Tibial artery (tissue), 4 donors: ENCODE data around the gene ALOXE3.
A peak's percentile ranks its signal among the peaks of the same experiment; 100 is the strongest.

Source experiments
- DNase-seq, 2 donors: peaks; one replicate each; pipeline ENCODE4 v3.0.0-alpha.2; 2019
- H3K27ac ChIP-seq, 2 donors: fragments of 200-600 bp; sonication (generic) in 1 of 2; 1 replicate in 1 of 2; 2 replicates in 1 of 2; pipeline ENCODE4 v1.5.1; 2018 to 2019; ENCODE audit warnings: mild to moderate bottlenecking in 1 of 2
- H3K27me3 ChIP-seq, 2 donors: fragments of 200-600 bp; sonication (generic) in 1 of 2; one replicate each; pipeline versions ENCODE4 v1.5.1 to v1.6.0; 2016 to 2019
- H3K36me3 ChIP-seq, 3 donors: fragments of 200-600 bp; sonication (generic) in 2 of 3; one replicate each; pipeline ENCODE4 v1.5.1; 2016 to 2019; ENCODE audit warnings: mild to moderate bottlenecking in 2 of 3
- H3K4me1 ChIP-seq, 4 donors: fragments of 200-600 bp; sonication (generic) in 2 of 4; 1 replicate in 3 of 4; 2 replicates in 1 of 4; pipeline ENCODE4 v1.5.1; 2016 to 2019
- H3K4me3 ChIP-seq, 2 donors: fragments of 200-600 bp; sonication (generic) in 1 of 2; 1 replicate in 1 of 2; 2 replicates in 1 of 2; pipeline ENCODE4 v1.5.1; 2018 to 2019; ENCODE audit warnings: mild to moderate bottlenecking in 2 of 2
- H3K9me3 ChIP-seq, 3 donors: fragments of 200-600 bp; sonication (generic) in 1 of 3; one replicate each; pipeline ENCODE4 v1.5.1; 2016 to 2019
- intact Hi-C: fragments of 100-400 bp; cut with DNase I; formaldehyde crosslinking; loops from one replicate; pipeline ENCODE4 v1.15.0; 2023; ENCODE audit warnings: low total_unique reads
- TF ChIP-seq, protein P1 (sequence below), 2 experiments: fragments of 200-600 bp in 1 of 2; fragments of 450-650 bp in 1 of 2; IDR thresholded peaks; one replicate each; pipeline ENCODE4 v1.5.1; 2017 to 2019; ENCODE audit warnings: antibody characterized with exemption in 2 of 2, mild to moderate bottlenecking in 1 of 2, moderate library complexity in 1 of 2

The ALOXE3 gene

DNA sequence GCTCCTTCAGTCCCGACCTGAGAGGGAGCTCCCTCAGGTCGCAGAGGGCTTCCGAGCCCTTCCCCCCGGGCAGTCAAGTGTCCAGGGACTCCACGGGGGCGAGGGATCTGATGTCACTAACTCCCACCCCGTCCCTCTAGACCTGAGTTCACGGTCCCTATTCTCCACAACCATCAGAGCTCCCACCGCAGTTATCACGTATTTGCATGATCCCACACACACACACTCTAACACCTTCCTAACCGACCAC, 37.6 kb upstream of the ALOXE3 start:
- TF ChIP-seq, protein P1, sequence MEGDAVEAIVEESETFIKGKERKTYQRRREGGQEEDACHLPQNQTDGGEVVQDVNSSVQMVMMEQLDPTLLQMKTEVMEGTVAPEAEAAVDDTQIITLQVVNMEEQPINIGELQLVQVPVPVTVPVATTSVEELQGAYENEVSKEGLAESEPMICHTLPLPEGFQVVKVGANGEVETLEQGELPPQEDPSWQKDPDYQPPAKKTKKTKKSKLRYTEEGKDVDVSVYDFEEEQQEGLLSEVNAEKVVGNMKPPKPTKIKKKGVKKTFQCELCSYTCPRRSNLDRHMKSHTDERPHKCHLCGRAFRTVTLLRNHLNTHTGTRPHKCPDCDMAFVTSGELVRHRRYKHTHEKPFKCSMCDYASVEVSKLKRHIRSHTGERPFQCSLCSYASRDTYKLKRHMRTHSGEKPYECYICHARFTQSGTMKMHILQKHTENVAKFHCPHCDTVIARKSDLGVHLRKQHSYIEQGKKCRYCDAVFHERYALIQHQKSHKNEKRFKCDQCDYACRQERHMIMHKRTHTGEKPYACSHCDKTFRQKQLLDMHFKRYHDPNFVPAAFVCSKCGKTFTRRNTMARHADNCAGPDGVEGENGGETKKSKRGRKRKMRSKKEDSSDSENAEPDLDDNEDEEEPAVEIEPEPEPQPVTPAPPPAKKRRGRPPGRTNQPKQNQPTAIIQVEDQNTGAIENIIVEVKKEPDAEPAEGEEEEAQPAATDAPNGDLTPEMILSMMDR (IDR thresholded peaks at IDR 0.05) = no peak
- H3K4me3 ChIP-seq = peak overlapping the region; percentile 86 to 91
- H3K9me3 ChIP-seq = no peaks in the 10 kb centered on the region
- peaks cover 0 to 50% (median 30%) of the 10 kb centered on the region in 4 donors for H3K4me1 ChIP-seq
- intact Hi-C loops = loop anchor here (10.0 kb wide), 1 partner anchor 311 kb away; no protein-coding TSS in a partner anchor
- no peak for DNase-seq
- H3K27ac ChIP-seq = peak overlapping the region; percentile 99 to 100
- H3K27me3 ChIP-seq = no peaks in the 10 kb centered on the region
- H3K36me3 ChIP-seq = peaks cover 17 to 32% (median 26%) of the 10 kb centered on the region in 3 donors

DNA sequence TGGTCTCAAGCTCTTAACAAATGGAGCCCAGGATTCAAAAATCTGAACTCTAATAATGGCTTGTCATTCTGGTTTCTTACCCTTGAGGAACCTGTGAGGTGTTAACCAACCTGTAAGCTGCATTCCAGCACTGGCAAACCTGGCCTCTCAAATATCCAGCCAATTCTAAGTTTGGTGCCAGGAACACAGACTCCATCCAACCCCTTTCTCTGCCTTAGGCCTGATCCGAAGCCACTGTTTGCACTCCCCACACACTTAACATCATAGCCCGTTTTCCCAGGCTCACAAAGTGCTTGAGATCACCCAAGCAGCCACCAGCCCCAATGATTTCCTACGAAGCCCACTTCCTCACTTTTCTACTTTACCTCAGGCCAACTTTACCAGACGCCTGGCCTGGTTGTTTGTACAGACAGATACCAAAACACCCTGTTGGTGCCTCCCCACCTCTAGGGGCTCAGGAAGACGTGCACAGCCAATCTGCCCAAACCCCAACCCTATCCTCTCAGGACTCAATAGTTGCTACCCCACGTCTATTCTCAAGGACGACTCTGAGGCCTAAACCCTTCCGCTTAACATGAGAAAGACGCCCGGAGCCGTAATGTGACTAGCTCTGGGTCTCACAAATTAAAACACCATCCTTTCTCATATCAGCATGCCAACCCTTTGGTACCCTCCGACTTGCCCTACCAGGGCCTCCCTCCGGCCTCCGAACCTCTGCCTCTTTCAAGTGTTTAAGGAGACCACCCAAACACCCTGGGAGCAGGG, 37.1 kb upstream of the ALOXE3 start:
- TF ChIP-seq, protein P1 (IDR thresholded peaks at IDR 0.05) = no peak
- peak overlapping the region; percentile 86 to 91 for H3K4me3 ChIP-seq
- H3K27ac ChIP-seq = peak overlapping the region; percentile 99 to 100
- H3K36me3 ChIP-seq = peaks cover 22 to 32% (median 27%) of the 10 kb centered on the region in 3 donors
- no peak for DNase-seq
- H3K4me1 ChIP-seq = peaks cover 0 to 50% (median 30%) of the 10 kb centered on the region in 4 donors
- intact Hi-C loops = loop anchor here (10.0 kb wide), 1 partner anchor 311 kb away; no protein-coding TSS in a partner anchor
- no peaks in the 10 kb centered on the region for H3K27me3 ChIP-seq
- no peaks in the 10 kb centered on the region for H3K9me3 ChIP-seq

- intact Hi-C loops = loop anchor here (10.0 kb wide), 1 partner anchor 310 kb away; no protein-coding TSS in a partner anchor
These were observed 36.4 kb upstream of the ALOXE3 start for GRCh38 chr17:8154608-8155155.

DNA sequence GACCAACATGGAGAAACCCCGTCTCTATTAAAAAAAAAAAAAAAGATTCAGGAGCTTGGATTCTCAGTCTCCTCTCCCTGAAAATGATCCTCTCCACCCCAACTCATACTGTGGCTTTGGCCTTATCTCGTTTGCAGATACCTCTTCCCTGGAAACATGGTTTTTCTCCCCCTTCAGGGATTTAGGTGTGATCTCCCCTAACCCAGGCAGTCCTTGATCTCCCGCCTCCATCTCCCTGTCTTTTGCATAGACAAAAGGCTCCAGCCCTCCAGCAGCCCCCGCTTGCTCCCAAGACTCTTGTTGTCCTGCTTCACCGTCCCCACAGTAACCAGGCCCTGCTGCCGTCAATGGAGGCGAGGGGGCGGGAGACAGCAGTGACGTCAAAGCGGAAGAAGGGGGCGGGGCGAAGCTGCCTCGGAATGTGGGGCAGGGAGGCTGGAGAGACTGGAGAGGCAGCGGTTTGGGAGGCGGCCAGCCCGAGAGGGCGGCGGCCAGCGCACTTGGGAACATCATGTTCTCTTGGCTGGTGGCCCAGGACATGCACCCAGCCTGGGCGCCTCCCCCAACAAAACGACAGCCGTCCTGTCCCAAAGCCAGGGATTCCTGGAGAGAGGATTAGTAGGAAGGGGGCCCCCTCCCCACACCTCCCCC, 35.8 kb upstream of the ALOXE3 start:
- Histone ChIP-seq H3K9me3 (no peaks in the 10 kb centered on the region), H3K27ac (peak overlapping the region; percentile 99 to 100), H3K4me1 (peaks cover 0 to 52% (median 40%) of the 10 kb centered on the region in 4 donors), H3K27me3 (no peaks in the 10 kb centered on the region), H3K4me3 (peak overlapping the region; percentile 86 to 91), H3K36me3 (peaks cover 30 to 36% (median 35%) of the 10 kb centered on the region in 3 donors)
- TF ChIP-seq, protein P1 (IDR thresholded peaks at IDR 0.05) = no peak
- DNase-seq = peak; percentile 99 to 100
- intact Hi-C loops = loop anchor here (10.0 kb wide), 1 partner anchor 309 kb away; no protein-coding TSS in a partner anchor

More at GRCh38 chr17:8154608-8155155, 36.4 kb upstream of the ALOXE3 start:
- peaks cover 0 to 52% (median 37%) of the 10 kb centered on the region in 4 donors for H3K4me1 ChIP-seq
- TF ChIP-seq, protein P1 (IDR thresholded peaks at IDR 0.05) = no peak
- no peak for DNase-seq
- no peaks in the 10 kb centered on the region for H3K27me3 ChIP-seq
- H3K9me3 ChIP-seq = no peaks in the 10 kb centered on the region
- peak overlapping the region; percentile 86 to 91 for H3K4me3 ChIP-seq
- H3K27ac ChIP-seq = peak overlapping the region; percentile 99 to 100
- peaks cover 29 to 36% (median 29%) of the 10 kb centered on the region in 3 donors for H3K36me3 ChIP-seq

- intact Hi-C loops = loop anchor here (10.0 kb wide), 1 partner anchor 309 kb away; no protein-coding TSS in a partner anchor
- TF ChIP-seq, protein P1 (IDR thresholded peaks at IDR 0.05) = no peak
- peak overlapping the region; percentile 86 to 91 for H3K4me3 ChIP-seq
- peaks cover 36 to 42% (median 41%) of the 10 kb centered on the region in 3 donors for H3K36me3 ChIP-seq
- peak overlapping the region; percentile 99 to 100 for H3K27ac ChIP-seq
- H3K9me3 ChIP-seq = no peaks in the 10 kb centered on the region
- H3K27me3 ChIP-seq = no peaks in the 10 kb centered on the region
- peak; percentile 93 to 94 for DNase-seq
- H3K4me1 ChIP-seq = peaks cover 0 to 50% (median 38%) of the 10 kb centered on the region in 4 donors
These were observed 35.2 kb upstream of the ALOXE3 start for GRCh38 chr17:8153525-8153956.
